ENCODE measurements around the gene RHOA.

RHOA gene

GRCh38 chr3:49422379-49423248 is 10.8 kb upstream of the RHOA start, which contains the start of gene AMT:
Gene AMT (minus strand): TSS chr3:49422473. CDS start chr3:49422450, 23 bp downstream.
- TF ChIP-seq NFIC (IDR thresholded peaks at IDR 0.05) (no peak), TAF1 (IDR thresholded peaks at IDR 0.05; ENCODE audit: low read depth) (no peak), USF1 (IDR thresholded peaks at IDR 0.05) (no peak), ZBTB7A (IDR thresholded peaks at IDR 0.05; ENCODE audit: low read depth) (no peak), TEAD4 (IDR thresholded peaks at IDR 0.05) (no peak), RAD21 (IDR thresholded peaks at IDR 0.05; ENCODE audit: low read depth) (no peak), EGR1 (IDR thresholded peaks at IDR 0.05) (no peak), CEBPB (IDR thresholded peaks at IDR 0.05) (no peak), YY1 (IDR thresholded peaks at IDR 0.05; ENCODE audit: low read depth) (no peak), FOXM1 (IDR thresholded peaks at IDR 0.05; ENCODE audit: borderline replicate concordance, low read depth) (no peak), CREB1 (IDR thresholded peaks at IDR 0.05; ENCODE audit: low read depth) (no peak), EP300 (IDR thresholded peaks at IDR 0.05; ENCODE audit: borderline replicate concordance) (no peak), TCF12 (IDR thresholded peaks at IDR 0.05; ENCODE audit: low read depth) (no peak)
- TF ChIP-seq, protein P1, sequence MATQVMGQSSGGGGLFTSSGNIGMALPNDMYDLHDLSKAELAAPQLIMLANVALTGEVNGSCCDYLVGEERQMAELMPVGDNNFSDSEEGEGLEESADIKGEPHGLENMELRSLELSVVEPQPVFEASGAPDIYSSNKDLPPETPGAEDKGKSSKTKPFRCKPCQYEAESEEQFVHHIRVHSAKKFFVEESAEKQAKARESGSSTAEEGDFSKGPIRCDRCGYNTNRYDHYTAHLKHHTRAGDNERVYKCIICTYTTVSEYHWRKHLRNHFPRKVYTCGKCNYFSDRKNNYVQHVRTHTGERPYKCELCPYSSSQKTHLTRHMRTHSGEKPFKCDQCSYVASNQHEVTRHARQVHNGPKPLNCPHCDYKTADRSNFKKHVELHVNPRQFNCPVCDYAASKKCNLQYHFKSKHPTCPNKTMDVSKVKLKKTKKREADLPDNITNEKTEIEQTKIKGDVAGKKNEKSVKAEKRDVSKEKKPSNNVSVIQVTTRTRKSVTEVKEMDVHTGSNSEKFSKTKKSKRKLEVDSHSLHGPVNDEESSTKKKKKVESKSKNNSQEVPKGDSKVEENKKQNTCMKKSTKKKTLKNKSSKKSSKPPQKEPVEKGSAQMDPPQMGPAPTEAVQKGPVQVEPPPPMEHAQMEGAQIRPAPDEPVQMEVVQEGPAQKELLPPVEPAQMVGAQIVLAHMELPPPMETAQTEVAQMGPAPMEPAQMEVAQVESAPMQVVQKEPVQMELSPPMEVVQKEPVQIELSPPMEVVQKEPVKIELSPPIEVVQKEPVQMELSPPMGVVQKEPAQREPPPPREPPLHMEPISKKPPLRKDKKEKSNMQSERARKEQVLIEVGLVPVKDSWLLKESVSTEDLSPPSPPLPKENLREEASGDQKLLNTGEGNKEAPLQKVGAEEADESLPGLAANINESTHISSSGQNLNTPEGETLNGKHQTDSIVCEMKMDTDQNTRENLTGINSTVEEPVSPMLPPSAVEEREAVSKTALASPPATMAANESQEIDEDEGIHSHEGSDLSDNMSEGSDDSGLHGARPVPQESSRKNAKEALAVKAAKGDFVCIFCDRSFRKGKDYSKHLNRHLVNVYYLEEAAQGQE (IDR thresholded peaks at IDR 0.05; ENCODE audit: low read depth): no peak
- TF ChIP-seq, protein P2, sequence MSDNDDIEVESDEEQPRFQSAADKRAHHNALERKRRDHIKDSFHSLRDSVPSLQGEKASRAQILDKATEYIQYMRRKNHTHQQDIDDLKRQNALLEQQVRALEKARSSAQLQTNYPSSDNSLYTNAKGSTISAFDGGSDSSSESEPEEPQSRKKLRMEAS (IDR thresholded peaks at IDR 0.05): no peak

DNA sequence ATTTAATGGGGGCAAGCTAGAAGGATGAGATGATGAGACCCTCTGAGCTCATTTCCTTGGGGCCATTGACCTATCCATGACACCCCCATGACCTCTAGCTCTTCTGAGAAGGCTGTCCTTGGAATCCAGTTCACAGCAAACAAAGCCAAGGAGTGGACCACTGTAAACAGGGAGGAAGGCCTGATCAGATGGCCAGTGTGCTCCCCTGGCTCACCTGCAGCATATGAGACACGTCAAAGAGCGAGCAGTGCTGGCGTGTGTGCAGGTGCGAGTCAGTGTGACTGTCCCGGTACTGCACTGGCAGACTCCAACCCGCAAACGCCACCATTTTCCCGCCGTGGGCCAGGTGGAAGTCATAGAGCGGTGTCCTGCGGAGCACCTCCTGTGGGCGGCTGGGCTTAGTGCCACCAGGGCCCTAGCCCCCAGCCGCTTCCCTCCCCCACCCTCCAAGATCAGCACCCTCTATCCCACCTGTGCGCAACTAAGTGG is 10.2 kb upstream of the RHOA start:
- no peak for TF ChIP-seq TEAD4 (IDR thresholded peaks at IDR 0.05)
- TF ChIP-seq, protein P1 (IDR thresholded peaks at IDR 0.05; ENCODE audit: low read depth): no peak
- TF ChIP-seq CEBPB (IDR thresholded peaks at IDR 0.05): no peak
- no peak for TF ChIP-seq CREB1 (IDR thresholded peaks at IDR 0.05; ENCODE audit: low read depth)
- no peak for TF ChIP-seq RAD21 (IDR thresholded peaks at IDR 0.05; ENCODE audit: low read depth)
- no peak for TF ChIP-seq ZBTB7A (IDR thresholded peaks at IDR 0.05; ENCODE audit: low read depth)

DNA sequence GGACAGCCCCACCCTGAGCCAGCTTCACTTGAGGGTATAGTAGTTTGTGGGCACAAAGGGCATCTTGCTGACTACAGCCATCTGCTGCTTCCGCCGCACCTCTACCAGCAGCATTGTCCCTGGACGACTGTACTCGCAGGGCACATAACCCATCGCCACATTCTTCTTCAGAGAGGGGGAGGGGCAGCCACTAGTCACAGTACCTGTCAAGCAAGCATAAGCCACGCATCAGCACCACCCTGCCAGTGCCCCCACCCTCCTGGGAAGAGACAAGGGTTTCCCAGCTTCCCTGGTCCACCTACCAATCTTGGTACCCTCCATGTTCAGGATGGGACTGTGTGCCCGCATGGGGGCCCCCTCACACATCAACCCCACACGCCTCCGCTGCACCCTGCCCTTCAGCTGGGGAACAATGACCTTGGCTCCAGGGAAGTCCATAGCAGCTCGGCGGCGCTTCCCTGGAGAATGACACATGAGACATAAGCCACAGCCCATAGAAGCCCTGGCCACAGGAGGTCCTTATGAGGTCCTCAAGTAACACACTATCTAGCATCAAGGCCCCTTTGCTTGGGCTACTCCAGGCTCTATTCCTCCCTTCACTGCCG is 5.8 kb upstream of the RHOA start:
- TF ChIP-seq TCF12 (IDR thresholded peaks at IDR 0.05; ENCODE audit: low read depth) (no peak), NFIC (IDR thresholded peaks at IDR 0.05) (no peak), CREB1 (IDR thresholded peaks at IDR 0.05; ENCODE audit: low read depth) (no peak), FOXM1 (IDR thresholded peaks at IDR 0.05; ENCODE audit: borderline replicate concordance, low read depth) (no peak), CEBPB (IDR thresholded peaks at IDR 0.05) (no peak), TEAD4 (IDR thresholded peaks at IDR 0.05) (no peak)
- TF ChIP-seq, protein P2 (IDR thresholded peaks at IDR 0.05): no peak
- TF ChIP-seq, protein P1 (IDR thresholded peaks at IDR 0.05; ENCODE audit: low read depth): no peak

- no peak for TF ChIP-seq RAD21 (IDR thresholded peaks at IDR 0.05; ENCODE audit: low read depth)
- no peak for TF ChIP-seq TEAD4 (IDR thresholded peaks at IDR 0.05)
- TF ChIP-seq EGR1 (IDR thresholded peaks at IDR 0.05): no peak
- TF ChIP-seq EP300 (IDR thresholded peaks at IDR 0.05; ENCODE audit: borderline replicate concordance): no peak
- no peak for TF ChIP-seq USF1 (IDR thresholded peaks at IDR 0.05)
- TF ChIP-seq TAF1 (IDR thresholded peaks at IDR 0.05; ENCODE audit: low read depth): no peak
- TF ChIP-seq, protein P1 (IDR thresholded peaks at IDR 0.05; ENCODE audit: low read depth): no peak
- TF ChIP-seq TCF12 (IDR thresholded peaks at IDR 0.05; ENCODE audit: low read depth): no peak
- TF ChIP-seq, protein P2 (IDR thresholded peaks at IDR 0.05): no peak
- no peak for TF ChIP-seq ZBTB7A (IDR thresholded peaks at IDR 0.05; ENCODE audit: low read depth)
Observed at GRCh38 chr3:49416867-49417266, 5.1 kb upstream of the RHOA start.
